PC-3 (cell line): ENCODE results near the gene HIVEP3.

Experiments used
- CTCF ChIP-seq: fragments of 300-600 bp; sonication (generic); conservative IDR thresholded peaks from 2 replicates; pipeline ENCODE4 v1.5.1; 2017; ENCODE audit warnings: antibody characterized with exemption, low read depth, mild to moderate bottlenecking, low read length
- EZH2 ChIP-seq: fragments of 300-600 bp; sonication (generic); IDR thresholded peaks from one replicate; pipeline ENCODE4 v1.6.1; 2017; ENCODE audit warnings: antibody characterized with exemption, mild to moderate bottlenecking, low read length; ENCODE audit not compliant: unreplicated experiment
- EZH2phosphoT487 ChIP-seq: fragments of 300-600 bp; sonication (generic); IDR thresholded peaks from 2 replicates; pipeline ENCODE4 v1.6.1; 2018; ENCODE audit warnings: mild to moderate bottlenecking, antibody characterized with exemption, low read length, borderline replicate concordance

GRCh38 chr1:41712081-41712480 is 206.6 kb downstream of the HIVEP3 start:
- TF ChIP-seq CTCF, result no peak
- TF ChIP-seq EZH2phosphoT487, result no peak
- TF ChIP-seq EZH2, result no peak
